Measurements from ENCODE around the gene SNX32.

Gene SNX32

GRCh38 chr11:65866509-65867283 is 32.9 kb downstream of the SNX32 start:
- no peak for DNase-seq (ENCODE audit: low spot score)
- Histone ChIP-seq H3K4me3 (no peak overlapping the region), H3K27ac (no peak overlapping the region)
- no peak for TF ChIP-seq CTCF (IDR thresholded peaks at IDR 0.05)

- no peak overlapping the region for H3K4me3 ChIP-seq
Observed at GRCh38 chr11:65867284-65868071, 33.7 kb downstream of the SNX32 start.

GRCh38 chr11:65868076-65868667 is 34.4 kb downstream of the SNX32 start:
- H3K4me3 ChIP-seq = no peak overlapping the region
- H3K27ac ChIP-seq = no peak overlapping the region
- TF ChIP-seq CTCF (IDR thresholded peaks at IDR 0.05) = no peak
- no peak for DNase-seq (ENCODE audit: low spot score)

More at GRCh38 chr11:65867284-65868071, 33.7 kb downstream of the SNX32 start:
- no peak for TF ChIP-seq CTCF (IDR thresholded peaks at IDR 0.05)
- H3K27ac ChIP-seq = no peak overlapping the region
- DNase-seq (ENCODE audit: low spot score) = no peak

DNA sequence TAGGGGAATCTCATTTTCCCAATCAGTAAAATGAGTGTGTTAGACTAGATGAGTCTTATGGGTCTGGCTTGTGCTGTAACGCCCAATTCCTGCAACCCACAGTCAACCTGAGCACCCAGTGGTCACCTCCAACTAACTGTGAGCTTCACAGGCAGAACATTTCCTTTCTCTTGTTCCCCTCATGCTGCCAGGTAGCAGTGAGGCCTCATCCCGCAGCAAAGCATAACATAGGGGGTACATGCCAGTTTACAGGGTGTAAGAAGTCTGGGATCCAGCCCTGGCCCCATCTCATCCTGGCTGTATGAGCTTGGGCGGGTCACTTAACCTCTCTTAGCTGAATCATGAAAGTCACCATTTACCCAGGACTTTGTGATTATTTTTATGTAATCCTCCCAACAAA is 35.1 kb downstream of the SNX32 start:
- no peak overlapping the region for H3K4me3 ChIP-seq
- no peak overlapping the region for H3K27ac ChIP-seq
- TF ChIP-seq CTCF (IDR thresholded peaks at IDR 0.05) = no peak
- no peak for DNase-seq (ENCODE audit: low spot score)

- no peak for TF ChIP-seq CTCF (IDR thresholded peaks at IDR 0.05)
- Histone ChIP-seq H3K4me3 (no peak overlapping the region), H3K27ac (peak overlapping the region in 1 of 2 donors; percentile 95)
- no peak for DNase-seq (ENCODE audit: low spot score)
Observed at GRCh38 chr11:65869643-65870306, 36.0 kb downstream of the SNX32 start.

- no peak for DNase-seq (ENCODE audit: low spot score)
- peak overlapping the region in 1 of 2 donors; percentile 95 for H3K27ac ChIP-seq
- peak overlapping the region; percentile 84 for H3K4me3 ChIP-seq
- TF ChIP-seq CTCF (IDR thresholded peaks at IDR 0.05) = no peak
Observed at GRCh38 chr11:65870307-65870658, 36.5 kb downstream of the SNX32 start.
